Prostate gland (tissue), 2 donors: ENCODE data around the gene HBS1L.

Source experiments
- CTCF ChIP-seq, 4 experiments: fragments of 200-600 bp in 2 of 4; fragments of 450-650 bp in 2 of 4; sonication (generic) in 2 of 4; IDR thresholded peaks; 1 replicate in 3 of 4; 2 replicates in 1 of 4; pipeline ENCODE4 v1.5.1; 2016 to 2019; ENCODE audit warnings: antibody characterized with exemption in 4 of 4, mild to moderate bottlenecking in 2 of 4, moderate library complexity in 2 of 4
- POLR2A ChIP-seq: fragments of 450-650 bp; IDR thresholded peaks from one replicate; pipeline ENCODE4 v1.6.1; 2016; ENCODE audit warnings: antibody characterized with exemption, mild to moderate bottlenecking
- POLR2AphosphoS5 ChIP-seq: sonication (generic); formaldehyde crosslinking; IDR thresholded peaks from one replicate; pipeline ENCODE4 v1.6.1; 2017; ENCODE audit warnings: antibody characterized with exemption

GRCh38 chr6:135013211-135013610, 41.4 kb downstream of the HBS1L start:
- TF ChIP-seq CTCF (IDR thresholded peaks at IDR 0.05) (no peak), POLR2A (no peak), POLR2AphosphoS5 (no peak)
